Gastroesophageal sphincter (tissue), 3 donors: Measurements from ENCODE around the gene ACSL4.

Experiments used
- CTCF ChIP-seq, 4 experiments: fragments of 200-600 bp in 2 of 4; fragments of 450-650 bp in 2 of 4; sonication (generic) in 1 of 4; IDR thresholded peaks; one replicate each; pipeline ENCODE4 v1.5.1; 2017 to 2019; ENCODE audit warnings: antibody characterized with exemption in 4 of 4, mild to moderate bottlenecking in 2 of 4, moderate library complexity in 2 of 4
- EP300 ChIP-seq: sonication (generic); formaldehyde crosslinking; IDR thresholded peaks from one replicate; pipeline ENCODE4 v1.6.1; 2017; ENCODE audit warnings: antibody characterized with exemption, mild to moderate bottlenecking
- POLR2A ChIP-seq, 2 donors: fragments of 450-650 bp; IDR thresholded peaks; one replicate each; pipeline ENCODE4 v1.6.1; 2017; ENCODE audit warnings: antibody characterized with exemption in 2 of 2, mild to moderate bottlenecking in 2 of 2, moderate library complexity in 1 of 2

GRCh38 chrX:109600237-109600651 is 132.8 kb downstream of the ACSL4 start:
- TF ChIP-seq POLR2A (IDR thresholded peaks at IDR 0.05), result no peak
- no peak for TF ChIP-seq CTCF (IDR thresholded peaks at IDR 0.05)
- TF ChIP-seq EP300, result no peak
